ENCODE measurements around the gene ZMYND8. TPM values are rescaled to one million over a fixed set of nuclear protein-coding genes. Genes with fewer than 3 reads are reported as not detected.
"Not testable (repeated sequence)": the region's sequence is repeated elsewhere in the genome, so short reads cannot be mapped to it uniquely, and the experiment has no call there.

ZMYND8 gene
- total and polyA plus RNA-seq, 2 donors (not counting 3 experiments of a cell fraction or from before 2014, with no cell fraction given), result 30.6 to 75.2 TPM

DNA sequence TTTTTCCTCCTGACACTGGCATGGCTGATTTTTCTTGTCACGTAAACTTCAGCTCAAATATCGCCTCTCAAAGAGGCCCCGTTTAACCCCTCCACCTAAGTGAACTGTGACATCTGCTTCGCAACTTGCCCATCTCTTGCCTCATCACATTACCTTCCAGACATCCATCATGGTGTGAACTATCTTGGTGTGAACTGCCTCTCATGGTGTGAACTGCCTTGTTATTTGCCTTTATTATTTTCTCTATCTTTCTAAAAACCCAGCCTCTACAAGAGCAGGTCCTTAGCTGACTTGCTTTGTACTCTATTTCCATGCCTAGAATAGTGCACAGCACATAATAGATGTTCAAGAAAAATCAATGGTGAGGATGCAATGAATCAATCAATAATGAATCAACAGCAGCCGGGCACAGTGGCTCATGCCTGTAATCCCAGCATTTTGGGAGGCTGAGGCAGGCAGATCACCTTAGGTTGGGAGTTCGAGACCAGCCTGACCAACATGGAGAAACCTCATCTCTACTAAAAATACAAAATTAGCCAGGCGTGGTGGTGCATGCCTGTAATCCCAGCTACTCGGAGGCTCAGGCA lies 95.9 kb downstream of the ZMYND8 start:
- H3K4me3 ChIP-seq (replicated peaks in 1 of 3; ENCODE audit: insufficient read depth in 1 of 3, low read depth in 1 of 3, low read length in 3 of 3); dilution Hi-C loops (cut with MboI; ENCODE audit: extremely low pct_ligation_motif_present, low sequenced_read_pairs); H3K9ac ChIP-seq (replicated peaks; ENCODE audit: extremely low read depth, insufficient read depth, low read length); H3K9me1 ChIP-seq (replicated peaks; ENCODE audit: control insufficient read depth, extremely low read depth, insufficient read depth, low read length); H3K4me2 ChIP-seq (ENCODE audit: insufficient read depth, low read length); H3K9me3 ChIP-seq (replicated peaks; ENCODE audit: control insufficient read depth, insufficient read depth, low read length); intact Hi-C loops (cut with micrococcal nuclease); POLR2A ChIA-PET; H4K20me1 ChIP-seq (replicated peaks; ENCODE audit: control insufficient read depth, extremely low read depth, insufficient read depth, low read length); BruUV-seq (replicated peaks); FAIRE-seq; H2AFZ ChIP-seq (ENCODE audit: low read depth, low read length); DNase-seq (ENCODE audit: low read depth, low spot score); H3K27me3 ChIP-seq (ENCODE audit: control insufficient read depth in 2 of 2, insufficient read depth in 2 of 2, low read length in 2 of 2); H3K27ac ChIP-seq (ENCODE audit: insufficient read depth, low read depth, low read length); CTCF ChIA-PET: not testable (repeated sequence)
- peaks cover 13 to 27% of the 10 kb centered on the region in 2 experiments for H3K36me3 ChIP-seq (ENCODE audit: control insufficient read depth in 2 of 2, extremely low read depth in 1 of 2, insufficient read depth in 2 of 2, low read length in 2 of 2)
- peaks cover 41% of the 10 kb centered on the region for H3K79me2 ChIP-seq (ENCODE audit: control insufficient read depth, insufficient read depth, low read length)
- H3K4me1 ChIP-seq (ENCODE audit: control insufficient read depth, extremely low read depth, insufficient read depth, low read length), result peaks cover 14% of the 10 kb centered on the region

DNA sequence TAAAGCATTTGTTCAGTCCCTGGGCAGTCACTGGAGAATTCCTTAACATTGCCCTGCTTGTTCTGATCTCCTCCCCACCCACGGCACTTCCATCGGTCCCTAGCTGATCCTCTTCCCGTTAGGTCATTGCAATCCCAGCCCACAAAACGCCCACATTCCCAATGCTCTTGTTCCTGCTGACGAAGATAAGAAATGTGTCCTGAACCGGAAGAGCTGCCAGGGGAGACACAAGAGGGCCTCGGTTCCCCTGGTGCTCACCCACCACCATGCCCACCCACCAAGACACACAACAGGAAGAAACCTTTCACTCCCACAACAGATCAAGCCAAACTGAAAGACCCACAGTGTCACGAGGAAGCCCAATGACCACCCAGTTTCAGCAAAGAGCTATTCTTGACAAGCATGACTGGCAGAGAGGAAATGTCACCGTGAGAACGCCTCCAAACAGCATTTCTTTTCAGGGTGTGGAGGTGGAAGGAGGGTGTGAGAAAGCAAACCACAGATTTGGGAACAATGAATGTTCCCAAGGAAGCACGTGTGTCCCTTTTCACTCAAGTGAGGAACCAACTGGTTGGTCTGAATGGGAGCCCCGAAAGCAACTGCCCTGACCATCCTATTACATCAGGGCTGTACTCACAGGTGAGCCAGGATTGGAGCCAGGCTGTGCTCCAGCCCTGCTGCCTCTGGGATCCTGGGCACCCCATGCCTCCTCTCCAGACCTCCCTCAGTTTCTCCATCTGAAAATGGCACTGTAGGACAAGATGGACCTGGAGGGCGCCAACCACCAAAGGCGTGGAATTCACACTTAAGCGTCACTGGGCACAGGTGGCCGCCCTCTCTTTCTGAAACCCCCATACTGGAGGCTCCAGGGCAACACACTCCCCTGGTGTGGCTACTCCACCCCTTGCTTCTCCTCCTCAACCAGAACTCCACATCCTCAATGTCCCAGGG lies 97.5 kb downstream of the ZMYND8 start:
- DNase-seq (ENCODE audit: low read depth, low spot score) (peak; percentile 66), FAIRE-seq (peak; percentile 85)
- dilution Hi-C loops (cut with MboI; ENCODE audit: extremely low pct_ligation_motif_present, low sequenced_read_pairs), result no loop called here
- Histone ChIP-seq H3K36me3 (ENCODE audit: control insufficient read depth in 2 of 2, extremely low read depth in 1 of 2, insufficient read depth in 2 of 2, low read length in 2 of 2) (peaks cover 16 to 27% of the 10 kb centered on the region in 2 experiments), H3K9me3 (replicated peaks; ENCODE audit: control insufficient read depth, insufficient read depth, low read length) (no peaks in the 10 kb centered on the region), H3K9ac (replicated peaks; ENCODE audit: extremely low read depth, insufficient read depth, low read length) (no peak overlapping the region), H4K20me1 (replicated peaks; ENCODE audit: control insufficient read depth, extremely low read depth, insufficient read depth, low read length) (no peaks in the 10 kb centered on the region), H3K4me1 (ENCODE audit: control insufficient read depth, extremely low read depth, insufficient read depth, low read length) (peaks cover 14% of the 10 kb centered on the region), H3K4me3 (replicated peaks in 1 of 3; ENCODE audit: insufficient read depth in 1 of 3, low read depth in 1 of 3, low read length in 3 of 3) (no peak overlapping the region), H3K27ac (ENCODE audit: insufficient read depth, low read depth, low read length) (peak overlapping the region; percentile 56), H3K9me1 (replicated peaks; ENCODE audit: control insufficient read depth, extremely low read depth, insufficient read depth, low read length) (no peaks in the 10 kb centered on the region), H3K4me2 (ENCODE audit: insufficient read depth, low read length) (no peak overlapping the region), H3K27me3 (ENCODE audit: control insufficient read depth in 2 of 2, insufficient read depth in 2 of 2, low read length in 2 of 2) (no peaks in the 10 kb centered on the region), H2AFZ (ENCODE audit: low read depth, low read length) (no peak overlapping the region), H3K79me2 (ENCODE audit: control insufficient read depth, insufficient read depth, low read length) (peaks cover 41% of the 10 kb centered on the region)
- intact Hi-C loops (cut with micrococcal nuclease), result loop anchor here (10.0 kb wide), 1 partner anchor 206 kb away; no protein-coding TSS in a partner anchor
- BruUV-seq (replicated peaks), result no TSS peak
- TF ChIP-seq, protein P1, sequence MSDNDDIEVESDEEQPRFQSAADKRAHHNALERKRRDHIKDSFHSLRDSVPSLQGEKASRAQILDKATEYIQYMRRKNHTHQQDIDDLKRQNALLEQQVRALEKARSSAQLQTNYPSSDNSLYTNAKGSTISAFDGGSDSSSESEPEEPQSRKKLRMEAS (IDR thresholded peaks at IDR 0.05; ENCODE audit: insufficient read depth, insufficient read length), result peak; percentile 8
- TF ChIP-seq GATA2 (IDR thresholded peaks at IDR 0.05; ENCODE audit: insufficient read depth, insufficient read length, low read depth, low read length) (no peak), JUN (IDR thresholded peaks at IDR 0.05; ENCODE audit: borderline replicate concordance, insufficient read depth, insufficient read length, low read depth) (no peak), MYC (IDR thresholded peaks at IDR 0.05; ENCODE audit: low read depth, low read length) (no peak), POLR2A (IDR thresholded peaks at IDR 0.05; ENCODE audit: low read depth, low read length) (no peak), FOS (IDR thresholded peaks at IDR 0.05; ENCODE audit: borderline replicate concordance, insufficient read depth, low read length) (no peak)
- TF ChIP-seq, protein P2, sequence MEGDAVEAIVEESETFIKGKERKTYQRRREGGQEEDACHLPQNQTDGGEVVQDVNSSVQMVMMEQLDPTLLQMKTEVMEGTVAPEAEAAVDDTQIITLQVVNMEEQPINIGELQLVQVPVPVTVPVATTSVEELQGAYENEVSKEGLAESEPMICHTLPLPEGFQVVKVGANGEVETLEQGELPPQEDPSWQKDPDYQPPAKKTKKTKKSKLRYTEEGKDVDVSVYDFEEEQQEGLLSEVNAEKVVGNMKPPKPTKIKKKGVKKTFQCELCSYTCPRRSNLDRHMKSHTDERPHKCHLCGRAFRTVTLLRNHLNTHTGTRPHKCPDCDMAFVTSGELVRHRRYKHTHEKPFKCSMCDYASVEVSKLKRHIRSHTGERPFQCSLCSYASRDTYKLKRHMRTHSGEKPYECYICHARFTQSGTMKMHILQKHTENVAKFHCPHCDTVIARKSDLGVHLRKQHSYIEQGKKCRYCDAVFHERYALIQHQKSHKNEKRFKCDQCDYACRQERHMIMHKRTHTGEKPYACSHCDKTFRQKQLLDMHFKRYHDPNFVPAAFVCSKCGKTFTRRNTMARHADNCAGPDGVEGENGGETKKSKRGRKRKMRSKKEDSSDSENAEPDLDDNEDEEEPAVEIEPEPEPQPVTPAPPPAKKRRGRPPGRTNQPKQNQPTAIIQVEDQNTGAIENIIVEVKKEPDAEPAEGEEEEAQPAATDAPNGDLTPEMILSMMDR (IDR thresholded peaks at IDR 0.05; ENCODE audit: extremely low read depth in 1 of 2, insufficient read depth in 1 of 2, low read depth in 1 of 2, low read length in 2 of 2), result no peak
- ChIA-PET POLR2A (no interaction called here), CTCF (interaction anchor here (0.8 to 2.2 kb wide), 3 partner anchors 14 to 362 kb away, joined by 3 to 21 read pairs (median 6); no protein-coding TSS in a partner anchor)

All from endothelial cell of umbilical vein (primary cell).